ENCODE results near the gene COPG1.

COPG1 gene

DNA sequence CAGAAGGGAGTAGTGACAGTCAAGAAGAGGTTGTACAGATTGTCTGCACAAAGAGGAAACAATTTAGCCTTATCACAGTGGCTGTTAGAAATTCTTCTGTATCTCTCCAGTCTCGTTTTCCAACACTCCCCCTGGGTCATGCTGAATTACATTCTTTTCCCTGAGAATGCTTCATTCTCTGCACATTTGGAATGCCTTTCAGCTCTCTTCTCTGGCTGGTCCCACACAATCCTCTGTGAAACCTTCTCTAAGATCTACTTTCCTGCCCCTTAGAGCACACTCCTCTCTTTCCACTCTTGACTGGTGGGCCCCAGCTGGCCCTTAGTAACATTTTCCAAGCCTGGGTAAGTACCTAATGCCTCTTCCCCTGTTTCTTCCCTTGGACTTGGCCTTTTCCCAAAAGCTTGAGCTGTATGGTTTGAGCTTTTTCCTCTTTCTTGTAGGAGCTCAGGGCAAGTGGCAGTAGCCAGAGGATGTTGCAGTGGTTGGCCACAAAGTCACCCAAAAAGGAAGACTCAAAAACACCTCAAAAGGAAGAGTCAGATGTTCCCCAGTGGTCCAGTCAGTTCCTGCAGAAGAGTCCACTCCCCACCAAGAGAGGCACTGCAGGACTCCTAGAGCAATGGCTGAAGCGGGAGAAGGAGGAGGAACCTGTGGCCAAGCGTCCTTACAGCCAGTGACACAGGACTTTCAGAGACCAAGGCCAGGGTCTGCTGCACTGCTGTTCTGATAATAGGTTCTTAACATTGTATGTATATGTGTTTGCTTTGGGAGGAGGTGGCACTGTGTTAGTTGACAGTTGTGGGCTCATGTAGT is 54.9 kb downstream of the COPG1 start:
- H3K27ac ChIP-seq: peak overlapping the region; percentile 12
- no peaks in the 10 kb centered on the region for H3K36me3 ChIP-seq (ENCODE audit: control insufficient read depth, insufficient read depth, low read length)
- no peaks in the 10 kb centered on the region for H3K9me3 ChIP-seq (ENCODE audit: control insufficient read depth, low read length)
- TF ChIP-seq CTCF (IDR thresholded peaks at IDR 0.05): peak; percentile 7
- H3K27me3 ChIP-seq (ENCODE audit: control insufficient read depth, insufficient read depth, low read length): no peaks in the 10 kb centered on the region
- no peak overlapping the region for H3K9ac ChIP-seq
- H2AFZ ChIP-seq: no peak overlapping the region
- no peaks in the 10 kb centered on the region for H3K79me2 ChIP-seq
- no peak overlapping the region for H3K4me3 ChIP-seq (ENCODE audit: low read depth, low read length)
- no peak overlapping the region for H3K4me2 ChIP-seq (ENCODE audit: low read length)
- peaks cover 11% of the 10 kb centered on the region for H3K4me1 ChIP-seq

DNA sequence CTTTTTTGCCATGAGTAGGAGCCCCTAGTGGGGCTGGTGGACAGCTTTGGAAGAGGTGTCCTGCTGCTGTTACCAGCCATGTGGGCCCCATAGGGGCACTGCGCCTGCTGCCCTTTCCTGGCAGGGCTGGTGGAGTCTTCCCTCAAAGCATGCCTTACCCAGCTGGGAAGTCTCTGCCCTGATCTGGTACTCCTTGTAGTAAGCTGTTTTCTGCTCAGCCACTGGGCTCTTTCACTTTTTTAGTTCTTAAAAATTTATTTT is 55.5 kb downstream of the COPG1 start:
- peak overlapping the region; percentile 12 for H3K27ac ChIP-seq

DNA sequence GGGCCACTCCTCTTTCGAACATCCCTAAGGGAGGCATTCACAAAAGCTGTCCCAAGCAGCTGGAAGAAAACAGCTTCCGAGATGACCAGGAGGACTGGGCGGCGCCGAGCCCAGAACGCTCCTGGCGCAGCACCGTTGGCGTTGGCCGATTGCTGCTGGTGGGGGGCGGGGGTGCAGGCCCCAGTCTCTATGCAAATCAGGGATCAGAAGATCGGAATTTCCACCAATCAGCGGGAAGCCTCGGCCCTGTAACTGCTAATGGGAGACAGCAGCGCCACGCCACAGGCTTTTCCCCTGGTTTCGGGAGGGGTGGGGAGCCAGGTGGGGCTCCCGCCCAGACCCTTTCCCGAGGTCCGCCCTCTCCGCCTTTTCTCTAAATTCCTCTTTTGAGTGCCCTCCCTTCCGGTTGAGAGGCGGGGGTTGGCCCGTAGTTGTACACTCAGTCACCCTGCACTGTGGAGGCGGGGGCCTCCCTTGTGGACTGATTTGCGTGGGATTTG is 56.2 kb downstream of the COPG1 start:
- Histone ChIP-seq H3K9me3 (ENCODE audit: control insufficient read depth, low read length) (no peaks in the 10 kb centered on the region), H3K4me1 (peaks cover 23% of the 10 kb centered on the region), H3K27me3 (ENCODE audit: control insufficient read depth, insufficient read depth, low read length) (no peaks in the 10 kb centered on the region), H3K9ac (no peak overlapping the region), H3K79me2 (no peaks in the 10 kb centered on the region), H3K27ac (no peak overlapping the region), H2AFZ (no peak overlapping the region), H3K36me3 (ENCODE audit: control insufficient read depth, insufficient read depth, low read length) (no peaks in the 10 kb centered on the region), H3K4me3 (ENCODE audit: low read depth, low read length) (no peak overlapping the region), H3K4me2 (ENCODE audit: low read length) (no peak overlapping the region)
- TF ChIP-seq CTCF (IDR thresholded peaks at IDR 0.05): no peak

More for the DNA sequence above, 55.5 kb downstream of the COPG1 start:
- no peak for TF ChIP-seq CTCF (IDR thresholded peaks at IDR 0.05)
- H3K4me1 ChIP-seq: peaks cover 17% of the 10 kb centered on the region
- no peaks in the 10 kb centered on the region for H3K27me3 ChIP-seq (ENCODE audit: control insufficient read depth, insufficient read depth, low read length)
- H3K4me3 ChIP-seq (ENCODE audit: low read depth, low read length): no peak overlapping the region
- no peaks in the 10 kb centered on the region for H3K36me3 ChIP-seq (ENCODE audit: control insufficient read depth, insufficient read depth, low read length)
- no peaks in the 10 kb centered on the region for H3K9me3 ChIP-seq (ENCODE audit: control insufficient read depth, low read length)
- no peak overlapping the region for H3K9ac ChIP-seq
- H2AFZ ChIP-seq: no peak overlapping the region
- H3K4me2 ChIP-seq (ENCODE audit: low read length): no peak overlapping the region
- H3K79me2 ChIP-seq: no peaks in the 10 kb centered on the region

- Histone ChIP-seq H3K36me3 (ENCODE audit: control insufficient read depth, insufficient read depth, low read length) (no peaks in the 10 kb centered on the region), H3K4me2 (ENCODE audit: low read length) (no peak overlapping the region), H3K79me2 (no peaks in the 10 kb centered on the region), H3K9ac (no peak overlapping the region), H3K27ac (no peak overlapping the region), H2AFZ (no peak overlapping the region), H3K9me3 (ENCODE audit: control insufficient read depth, low read length) (no peaks in the 10 kb centered on the region), H3K4me1 (peaks cover 25% of the 10 kb centered on the region), H3K27me3 (ENCODE audit: control insufficient read depth, insufficient read depth, low read length) (no peaks in the 10 kb centered on the region), H3K4me3 (ENCODE audit: low read depth, low read length) (no peak overlapping the region)
- no peak for TF ChIP-seq CTCF (IDR thresholded peaks at IDR 0.05)
Observed at GRCh38 chr3:129308636-129309035, 59.2 kb downstream of the COPG1 start.
